Esophagus (tissue), 2 donors: ENCODE results near the gene ZNF425. TPM values are rescaled to one million over a fixed set of nuclear protein-coding genes. Genes with fewer than 3 reads are reported as not detected.

Experiments used
- H3K27ac ChIP-seq, 2 donors: one replicate each; pipeline ENCODE4 v1.5.1; 2013; ENCODE audit warnings: low read depth in 2 of 2, mild to moderate bottlenecking in 2 of 2, inconsistent platforms in 1 of 2, low read length in 1 of 2, moderate library complexity in 1 of 2
- H3K27me3 ChIP-seq, 2 donors: one replicate each; pipeline ENCODE4 v1.6.1; 2013; ENCODE audit warnings: low read length in 2 of 2, control low read depth in 1 of 2, mild to moderate bottlenecking in 1 of 2; ENCODE audit not compliant: insufficient read depth in 2 of 2, control insufficient read depth in 1 of 2
- H3K36me3 ChIP-seq, 2 donors: one replicate each; pipeline ENCODE4 v1.6.1; 2013; ENCODE audit warnings: low read length in 1 of 2; ENCODE audit not compliant: control insufficient read depth in 2 of 2, insufficient read depth in 2 of 2
- H3K4me1 ChIP-seq, 2 donors: one replicate each; pipeline ENCODE4 v1.6.1; 2013; ENCODE audit warnings: low read length in 1 of 2; ENCODE audit not compliant: control insufficient read depth in 2 of 2, insufficient read depth in 2 of 2
- H3K4me3 ChIP-seq, 2 donors: one replicate each; pipeline ENCODE4 v1.5.1; 2013; ENCODE audit warnings: low read length in 2 of 2, mild to moderate bottlenecking in 2 of 2, low read depth in 1 of 2, moderate library complexity in 1 of 2
- H3K9me3 ChIP-seq, 2 donors: one replicate each; pipeline ENCODE4 v1.6.1; 2013; ENCODE audit warnings: mild to moderate bottlenecking in 2 of 2, low read depth in 1 of 2, low read length in 1 of 2, moderate library complexity in 1 of 2; ENCODE audit not compliant: control insufficient read depth in 2 of 2, insufficient read depth in 1 of 2
- WGBS, 2 donors: extraction: QIAGEN DNeasy Blood & Tissue Kit; methylation state at CpG; one replicate each; pipeline ENCODE4 v1.1.7; 2013; 5-methylcytosine and 5-hydroxymethylcytosine counted together
- polyA plus RNA-seq, 2 donors: library from polyadenylated mRNA; stranded (reverse); fragments of 200-250 nt; gene quantifications; one replicate each; pipeline ENCODE4 v1.2.3, GENCODE V29; 2013
- donor health status: healthy with polysubstance abuse.
- donor health status: Bipolar disorder and iron deficiency.

Gene ZNF425
- polyA plus RNA-seq, 2 donors: 1.5 to 1.9 TPM

DNA sequence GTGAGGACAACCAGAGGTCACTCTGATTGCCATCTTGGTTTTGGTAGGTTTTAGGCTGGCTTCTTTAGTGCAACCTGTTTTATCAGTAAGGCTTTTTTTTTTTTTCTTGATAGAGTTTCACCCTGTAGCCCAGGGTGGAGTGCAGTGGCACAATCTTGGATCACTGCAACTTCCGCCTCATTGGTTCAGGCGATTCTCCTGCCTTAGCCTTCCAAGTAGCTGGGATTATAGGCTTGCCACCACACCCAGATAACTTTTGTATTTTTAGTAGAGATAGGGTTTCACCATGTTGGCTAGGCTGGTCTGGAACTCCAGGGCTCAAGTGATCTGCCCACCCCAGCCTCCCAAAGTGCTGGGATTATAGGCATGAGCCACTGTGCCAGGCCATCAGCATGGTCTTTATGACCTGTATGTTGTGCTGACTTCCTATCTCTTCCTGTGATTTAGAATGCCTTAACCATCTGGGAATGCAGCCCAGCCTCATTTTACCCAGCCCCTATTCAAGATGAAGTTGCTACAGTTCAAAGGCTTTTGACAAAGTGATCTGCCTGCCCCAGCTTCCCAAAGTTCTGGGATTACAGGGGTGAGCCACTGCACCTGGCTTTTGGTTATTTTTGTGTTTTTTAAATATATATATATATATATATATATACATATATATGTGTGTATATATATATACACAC, 7.0 kb upstream of the ZNF425 start:
- no peak overlapping the region for H3K4me3 ChIP-seq
- H3K36me3 ChIP-seq: peaks cover 0 to 4% of the 10 kb centered on the region in 2 donors
- peak overlapping the region in 1 of 2 donors; percentile 41 for H3K27ac ChIP-seq
- H3K27me3 ChIP-seq: no peaks in the 10 kb centered on the region
- no peaks in the 10 kb centered on the region for H3K9me3 ChIP-seq
- WGBS, 2 donors: 86 to 87% methylated on average over 2 of the region's 2 CpGs
- no peaks in the 10 kb centered on the region for H3K4me1 ChIP-seq

DNA sequence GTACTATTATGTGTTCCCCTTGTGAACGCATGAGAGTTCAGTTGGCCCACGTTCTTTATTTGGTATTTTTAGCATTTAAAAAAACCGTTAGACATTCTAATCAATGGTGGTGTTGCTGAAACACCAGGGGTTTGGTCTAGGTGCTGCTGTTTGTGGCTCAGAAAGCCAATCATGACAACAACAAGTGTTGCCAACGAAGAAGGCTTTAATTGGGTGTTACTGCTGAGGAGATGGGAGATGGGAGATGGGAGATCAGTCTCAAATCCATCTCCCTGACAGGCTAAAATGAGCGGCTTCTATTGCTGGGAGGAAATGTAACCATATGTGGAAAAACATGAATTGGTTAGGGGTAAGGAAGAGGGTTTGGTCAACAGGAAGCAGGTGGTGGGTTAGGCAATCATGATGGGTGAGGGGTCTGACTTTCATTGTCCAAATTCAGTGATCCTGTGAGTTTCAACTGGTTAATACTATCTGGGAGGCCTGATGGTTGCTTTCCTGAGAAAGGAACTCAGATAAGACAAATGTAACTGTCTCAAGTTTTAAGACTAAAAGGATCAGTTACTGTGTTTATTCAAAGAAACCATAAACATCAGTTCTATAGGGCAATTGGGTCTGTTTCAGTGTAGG, 4.6 kb upstream of the ZNF425 start:
- Histone ChIP-seq H3K27me3 (no peaks in the 10 kb centered on the region), H3K4me3 (no peak overlapping the region), H3K4me1 (no peaks in the 10 kb centered on the region), H3K27ac (no peak overlapping the region), H3K9me3 (no peaks in the 10 kb centered on the region), H3K36me3 (peaks cover 0 to 4% of the 10 kb centered on the region in 2 donors)
- 95% methylated on average over 5 of the region's 5 CpGs for WGBS, 2 donors

DNA sequence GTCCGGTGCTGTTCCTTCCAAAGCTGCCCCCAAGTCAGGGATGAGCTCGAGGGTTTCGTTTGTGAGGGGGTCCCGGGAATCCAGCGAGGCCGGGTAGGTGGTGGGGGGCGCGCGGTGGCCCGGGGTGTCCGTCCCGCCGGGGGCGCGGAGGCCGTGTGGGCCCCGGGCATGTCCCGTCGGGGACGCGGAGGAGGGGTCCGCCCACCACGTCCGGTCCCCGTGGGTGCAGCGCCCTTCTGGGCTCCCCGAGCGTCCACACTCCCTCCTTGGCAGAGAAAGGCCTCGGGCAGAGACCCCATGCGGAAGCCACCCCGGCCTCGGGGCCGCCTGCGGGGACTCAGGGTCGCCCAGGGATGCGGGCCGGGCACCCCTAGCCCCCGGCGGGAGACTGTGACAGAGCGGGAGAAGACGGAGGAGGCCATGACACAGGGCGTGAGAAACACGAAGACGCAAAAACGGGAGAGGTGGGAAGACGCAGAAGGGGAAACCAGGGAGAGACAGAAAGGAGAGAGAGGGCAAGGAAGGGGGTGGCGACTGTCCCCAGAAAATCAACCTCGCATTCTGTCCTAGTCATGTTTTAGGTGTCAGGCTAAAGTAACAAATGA, 640 bp upstream of the ZNF425 start:
- Histone ChIP-seq H3K27ac (peak overlapping the region; percentile 96 to 100), H3K36me3 (peaks cover 0 to 4% of the 10 kb centered on the region in 2 donors), H3K27me3 (no peaks in the 10 kb centered on the region), H3K4me3 (peak overlapping the region; percentile 87 to 93), H3K9me3 (no peaks in the 10 kb centered on the region), H3K4me1 (no peaks in the 10 kb centered on the region)
- WGBS, 2 donors: 0% methylated on average over 36 to 48 of the region's 48 CpGs

DNA sequence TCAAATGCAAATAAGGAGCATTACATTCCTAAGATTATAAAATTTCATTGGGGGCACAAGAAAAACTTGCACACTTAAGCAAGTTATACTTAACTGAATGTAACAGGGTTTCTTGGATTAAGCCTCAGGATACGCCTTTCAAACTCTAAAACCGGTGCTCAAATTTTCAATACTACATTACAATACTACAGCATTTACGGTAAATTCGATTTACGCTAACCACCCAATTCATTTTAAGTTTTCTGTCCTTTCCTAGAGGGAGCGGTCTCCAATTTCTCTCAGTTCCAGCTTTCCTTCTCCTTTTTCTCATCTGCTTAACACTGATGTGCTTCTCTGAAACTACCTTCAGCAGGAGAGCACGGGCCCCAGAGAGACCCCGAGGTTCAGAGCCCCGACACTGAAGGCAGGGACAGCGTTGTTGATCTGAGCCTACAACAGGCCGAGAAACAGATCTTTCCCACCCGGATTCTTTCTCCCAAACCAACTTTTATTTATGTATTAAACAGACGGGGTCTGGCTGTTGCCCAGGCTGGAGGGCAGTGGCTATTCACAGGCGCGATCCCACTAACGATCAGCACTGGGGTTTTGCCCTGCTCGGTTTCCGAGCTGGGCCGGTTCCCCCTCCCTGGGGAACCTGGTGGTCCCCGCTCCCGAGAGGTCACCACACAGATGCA, 798 bp downstream of the ZNF425 start:
- Histone ChIP-seq H3K9me3 (no peaks in the 10 kb centered on the region), H3K4me1 (no peaks in the 10 kb centered on the region), H3K27me3 (no peaks in the 10 kb centered on the region), H3K27ac (peak overlapping the region; percentile 96 to 100), H3K36me3 (no peaks in the 10 kb centered on the region), H3K4me3 (peak overlapping the region; percentile 87 to 93)
- 5% methylated on average over 21 of the region's 21 CpGs for WGBS, 2 donors

DNA sequence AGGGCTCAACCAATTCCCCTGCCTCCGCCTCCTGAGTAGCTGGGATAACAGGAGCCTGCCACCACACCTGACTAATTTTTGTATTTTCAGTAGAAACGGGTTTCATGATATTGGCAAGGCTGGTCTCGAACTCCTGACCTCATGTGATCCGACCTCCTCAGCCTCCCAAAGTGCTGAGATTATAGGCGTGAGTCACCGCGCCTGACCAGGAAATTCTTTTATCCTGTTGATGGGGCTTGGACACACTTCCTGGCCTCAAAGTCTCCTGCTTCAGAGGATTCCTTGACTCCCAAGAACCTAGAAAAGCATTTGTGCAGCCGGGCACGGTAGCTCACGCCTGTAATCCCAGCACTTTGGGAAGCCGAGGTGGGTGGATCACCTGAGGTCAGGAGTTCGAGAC, 16.2 kb downstream of the ZNF425 start:
- Histone ChIP-seq H3K4me1 (no peaks in the 10 kb centered on the region), H3K27ac (no peak overlapping the region), H3K4me3 (no peak overlapping the region), H3K9me3 (no peaks in the 10 kb centered on the region), H3K27me3 (no peaks in the 10 kb centered on the region), H3K36me3 (peaks cover 0 to 2% of the 10 kb centered on the region in 2 donors)
- 93 to 94% methylated on average over 11 to 12 of the region's 12 CpGs for WGBS, 2 donors

DNA sequence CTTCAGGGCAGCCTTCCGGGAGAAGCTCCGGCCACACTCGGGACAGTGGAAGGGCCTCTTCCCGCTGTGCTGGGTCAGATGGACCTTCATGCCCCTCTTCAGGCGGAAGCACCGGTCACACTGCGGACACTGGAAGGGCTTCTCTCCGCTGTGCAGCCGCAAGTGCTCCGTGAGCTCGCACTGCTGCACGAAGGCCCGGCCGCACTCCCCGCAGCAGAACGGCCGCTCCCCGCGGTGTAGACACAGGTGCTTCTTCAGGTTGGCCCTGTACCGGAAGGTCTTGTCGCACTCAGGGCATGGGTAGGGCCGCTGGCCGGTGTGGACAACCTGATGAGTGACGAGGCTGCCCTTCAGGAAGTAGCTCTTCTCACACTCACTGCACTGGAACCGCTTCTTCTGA, 21.4 kb downstream of the ZNF425 start:
- Histone ChIP-seq H3K9me3 (peaks cover 4% of the 10 kb centered on the region in 2 donors), H3K27ac (no peak overlapping the region), H3K27me3 (no peaks in the 10 kb centered on the region), H3K36me3 (peaks cover 3 to 15% of the 10 kb centered on the region in 2 donors), H3K4me3 (no peak overlapping the region), H3K4me1 (no peaks in the 10 kb centered on the region)
- 94 to 96% methylated on average over 25 of the region's 25 CpGs for WGBS, 2 donors

DNA sequence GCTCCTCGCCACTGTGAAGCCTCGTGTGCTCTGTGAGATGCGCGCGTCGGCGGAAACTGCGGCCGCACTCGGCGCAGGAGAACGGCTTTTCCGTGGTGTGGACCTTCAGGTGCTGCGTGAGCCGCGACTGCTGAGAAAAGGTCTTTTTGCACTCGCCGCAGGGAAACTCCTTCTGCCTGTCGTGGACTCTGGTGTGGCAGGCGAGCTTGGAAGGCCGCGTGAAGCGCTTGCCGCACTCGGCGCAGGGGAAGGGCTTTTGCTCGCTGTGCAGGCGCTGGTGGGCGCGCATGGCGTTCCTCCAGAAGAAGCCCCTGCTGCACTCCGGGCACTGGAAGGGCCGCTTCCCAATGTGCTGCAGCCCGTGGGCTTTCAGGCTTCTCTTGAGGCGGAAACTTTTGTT, 21.9 kb downstream of the ZNF425 start:
- WGBS, 2 donors: 97 to 98% methylated on average over 35 of the region's 35 CpGs
- Histone ChIP-seq H3K27ac (no peak overlapping the region), H3K27me3 (no peaks in the 10 kb centered on the region), H3K9me3 (peaks cover 4% of the 10 kb centered on the region in 2 donors), H3K4me1 (no peaks in the 10 kb centered on the region), H3K36me3 (peaks cover 3 to 15% of the 10 kb centered on the region in 2 donors), H3K4me3 (no peak overlapping the region)

DNA sequence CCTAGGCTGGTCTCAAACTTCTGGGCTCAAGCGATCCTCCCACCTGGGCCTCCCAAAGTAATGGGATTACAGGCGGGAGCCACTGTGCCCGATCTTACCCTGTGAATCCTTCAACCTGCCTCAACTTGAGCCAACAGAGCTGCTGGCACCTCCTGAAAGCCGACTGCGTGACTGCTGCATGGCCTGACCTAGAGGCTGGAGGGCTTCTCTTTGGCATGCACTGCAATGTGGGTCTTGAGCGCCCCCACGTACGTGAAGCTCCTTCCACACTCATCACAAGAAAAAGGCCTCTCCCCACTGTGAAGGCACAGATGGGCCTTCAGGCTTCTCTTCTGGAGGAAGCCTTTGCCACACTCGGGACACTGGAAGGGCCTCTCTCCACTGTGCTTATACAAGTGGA, 22.7 kb downstream of the ZNF425 start:
- WGBS, 2 donors: 93 to 95% methylated on average over 9 of the region's 9 CpGs
- H3K27ac ChIP-seq: no peak overlapping the region
- H3K9me3 ChIP-seq: peaks cover 4% of the 10 kb centered on the region in 2 donors
- no peak overlapping the region for H3K4me3 ChIP-seq
- no peaks in the 10 kb centered on the region for H3K4me1 ChIP-seq
- peaks cover 3 to 15% of the 10 kb centered on the region in 2 donors for H3K36me3 ChIP-seq
- no peaks in the 10 kb centered on the region for H3K27me3 ChIP-seq

DNA sequence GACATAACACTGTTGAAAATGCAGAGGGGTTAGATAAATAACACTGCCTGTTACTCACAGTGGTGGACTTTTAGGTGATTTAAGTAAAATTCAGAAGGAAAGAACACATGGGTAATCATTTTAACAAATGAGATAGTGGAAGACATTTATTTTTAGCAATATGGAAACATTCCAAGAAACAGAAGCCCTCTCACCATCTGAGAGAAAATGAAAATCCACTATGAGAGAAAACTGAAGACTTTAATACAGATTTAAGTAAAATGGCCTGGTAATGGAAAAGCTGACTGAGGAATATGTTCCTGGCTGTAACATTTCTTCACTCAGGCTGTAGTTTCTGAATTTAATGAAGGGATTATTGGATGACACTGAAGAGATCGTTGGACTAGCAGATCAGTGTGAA, 23.5 kb downstream of the ZNF425 start:
- WGBS, 2 donors: 58 to 78% methylated on average over 1 of the region's 1 CpG

More for the DNA sequence above, 23.5 kb downstream of the ZNF425 start:
- Histone ChIP-seq H3K9me3 (peaks cover 4% of the 10 kb centered on the region in 2 donors), H3K4me1 (no peaks in the 10 kb centered on the region), H3K36me3 (peaks cover 3 to 15% of the 10 kb centered on the region in 2 donors), H3K27ac (no peak overlapping the region), H3K27me3 (no peaks in the 10 kb centered on the region), H3K4me3 (no peak overlapping the region)
